SIG-M5 treated with dmso at 0.1 percent for 504 hours (cell line): Measurements from ENCODE around the gene MEOX1.

Experiments
- DNase-seq: peaks from one replicate; lab custom pipeline; 2025; ENCODE audit not compliant: unreplicated experiment; lab: John Stamatoyannopoulos, UW

MEOX1 gene

GRCh38 chr17:43595466-43595865 lies 66.3 kb downstream of the MEOX1 start:
- no peak for DNase-seq

DNA sequence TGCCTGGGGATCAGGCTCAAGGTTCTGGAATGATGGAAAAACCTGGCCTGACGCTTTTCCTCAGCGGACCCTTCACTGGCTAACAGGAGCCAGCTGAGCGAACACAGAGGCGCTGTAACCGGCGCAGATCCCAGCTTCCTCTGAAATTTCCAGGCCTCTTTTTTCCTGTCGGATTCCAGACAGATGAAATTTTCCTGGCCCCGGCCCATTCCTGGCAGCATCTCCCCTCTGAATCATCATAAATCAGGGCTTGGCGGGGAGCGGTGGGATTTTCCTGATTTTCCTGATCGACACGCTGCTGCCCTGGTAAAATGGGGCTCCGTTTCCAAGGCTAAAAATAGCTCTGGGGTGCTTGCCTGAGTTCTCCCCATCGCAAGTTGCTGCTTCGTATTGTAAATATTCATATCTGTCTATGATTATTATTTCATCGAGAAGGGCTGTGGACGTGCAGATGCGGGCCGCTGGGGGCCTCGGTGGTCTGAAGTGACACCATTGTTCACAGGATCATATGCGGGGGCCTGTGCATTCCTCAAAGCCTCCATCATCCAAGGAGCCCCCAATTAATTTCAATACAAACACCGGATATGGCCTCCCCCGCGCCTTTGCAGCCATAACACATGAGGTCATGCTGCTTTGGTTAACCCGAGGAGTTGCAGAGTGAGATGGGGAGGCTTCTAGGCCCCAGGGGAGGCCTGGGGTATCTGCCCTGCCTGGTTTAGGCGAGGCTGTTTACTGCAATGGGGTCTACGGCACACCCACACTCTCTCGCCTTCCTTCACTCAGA lies 69.8 kb downstream of the MEOX1 start:
- DNase-seq: no peak

DNA sequence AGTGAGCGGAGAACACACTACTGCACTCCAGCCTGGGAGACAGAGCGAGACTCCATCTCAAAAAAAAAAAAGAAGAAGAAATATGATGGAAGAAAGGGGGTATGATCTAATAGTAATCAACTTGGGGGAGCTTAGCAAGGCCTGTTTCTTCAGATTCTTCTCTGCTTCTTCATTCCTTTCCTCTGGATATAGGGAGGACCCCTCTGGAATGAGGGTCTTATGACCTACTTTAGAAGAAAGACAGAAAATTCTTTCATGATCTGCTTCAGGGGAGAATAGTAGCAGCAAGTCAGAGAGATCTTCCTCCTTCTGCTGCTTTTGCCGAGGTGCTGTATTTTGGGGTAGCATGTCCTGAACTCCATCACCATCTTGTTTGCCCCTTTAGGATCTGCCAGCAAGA lies 70.7 kb downstream of the MEOX1 start:
- no peak for DNase-seq
